Stimulated activated CD4-positive, alpha-beta T cell treated with anti-CD3 and anti-CD28 coated beads, TNF-alpha, amount 100 ng/mL, for 4 hours (primary cell): ENCODE data around the gene ALDH2.
"Not testable (repeated sequence)": the region's sequence is repeated elsewhere in the genome, so short reads cannot be mapped to it uniquely, and the experiment has no call there.

Experiments used
- DNase-seq, 3 experiments: peaks; one replicate each; pipeline ENCODE4 v3.0.0-alpha.2; 2020; ENCODE audit warnings: low read depth in 3 of 3

The ALDH2 gene

GRCh38 chr12:111759271-111759670, 7.5 kb upstream of the ALDH2 start:
- DNase-seq: no peak

GRCh38 chr12:111759991-111760390, 6.7 kb upstream of the ALDH2 start:
- DNase-seq: no peak

- DNase-seq: no peak
These were observed 5.6 kb upstream of the ALDH2 start for GRCh38 chr12:111761099-111761498.

GRCh38 chr12:111761706-111762105, 5.0 kb upstream of the ALDH2 start:
- DNase-seq: no peak

GRCh38 chr12:111763552-111763951, 3.2 kb upstream of the ALDH2 start:
- not testable (repeated sequence) for DNase-seq

GRCh38 chr12:111764120-111764821, 2.5 kb upstream of the ALDH2 start:
- no peak for DNase-seq

GRCh38 chr12:111767362-111768158, 827 bp downstream of the ALDH2 start:
- DNase-seq: no peak

GRCh38 chr12:111768159-111768895, 1.6 kb downstream of the ALDH2 start:
- DNase-seq: no peak

GRCh38 chr12:111769599-111769998, 2.9 kb downstream of the ALDH2 start:
- DNase-seq: no peak

- no peak for DNase-seq
These were observed 7.2 kb downstream of the ALDH2 start for GRCh38 chr12:111773801-111774551.

GRCh38 chr12:111775205-111776193, 8.8 kb downstream of the ALDH2 start:
- DNase-seq: no peak

GRCh38 chr12:111776836-111777344, 10.2 kb downstream of the ALDH2 start:
- no peak for DNase-seq

- DNase-seq: no peak
These were observed 10.8 kb downstream of the ALDH2 start for GRCh38 chr12:111777345-111778045.

GRCh38 chr12:111780166-111780565, 13.4 kb downstream of the ALDH2 start:
- no peak for DNase-seq

GRCh38 chr12:111780615-111781014, 13.9 kb downstream of the ALDH2 start:
- DNase-seq: no peak

- no peak for DNase-seq
These were observed 14.4 kb downstream of the ALDH2 start for GRCh38 chr12:111781085-111781658.

GRCh38 chr12:111783046-111783445, 16.3 kb downstream of the ALDH2 start:
- no peak for DNase-seq

- DNase-seq: no peak
These were observed 18.2 kb downstream of the ALDH2 start for GRCh38 chr12:111784953-111785352.

- DNase-seq: no peak
These were observed 18.9 kb downstream of the ALDH2 start for GRCh38 chr12:111785651-111786050.
